GF-D8 (cell line): Measurements from ENCODE around the gene RGS4.

Experiments
- DNase-seq: peaks from one replicate; lab custom pipeline; 2025; lab: John Stamatoyannopoulos, UW

Gene RGS4

GRCh38 chr1:163102590-163102989 lies 33.4 kb downstream of the RGS4 start:
- no peak for DNase-seq

GRCh38 chr1:163104385-163105099 lies 35.4 kb downstream of the RGS4 start:
- DNase-seq, result no peak

DNA sequence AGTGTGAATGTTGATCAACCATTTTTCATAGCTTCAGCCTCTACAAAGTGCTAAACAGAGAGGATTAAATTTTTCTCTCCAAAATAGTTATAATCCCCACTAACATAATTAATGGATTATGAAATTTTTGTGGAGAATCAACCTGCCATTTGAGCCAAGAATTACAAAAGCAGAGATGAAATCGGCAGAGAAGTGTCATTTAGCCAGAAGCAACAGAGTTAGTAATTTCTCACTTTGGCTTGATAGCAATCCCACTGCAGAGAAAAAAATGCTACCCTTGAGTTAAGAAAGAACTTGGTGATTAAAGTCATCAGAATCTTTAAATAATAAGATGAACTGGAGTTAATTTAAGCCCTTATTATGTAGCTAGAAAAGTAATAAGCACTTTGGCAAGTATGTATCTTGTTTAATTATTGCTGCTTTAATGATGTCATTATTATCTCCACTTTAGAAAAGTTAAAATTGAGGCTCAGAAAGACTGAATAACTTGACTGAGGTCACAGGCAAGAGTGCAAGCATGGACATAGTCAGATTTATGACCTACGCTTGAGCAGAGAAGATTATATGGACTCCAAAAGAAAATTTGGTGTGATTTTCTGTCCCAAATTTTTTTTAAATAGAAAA lies 37.3 kb downstream of the RGS4 start:
- DNase-seq, result no peak

- DNase-seq, result no peak
These were observed 38.5 kb downstream of the RGS4 start for GRCh38 chr1:163107655-163108054.

- no peak for DNase-seq
These were observed 46.7 kb downstream of the RGS4 start for GRCh38 chr1:163115887-163116286.

GRCh38 chr1:163119707-163120106 lies 50.5 kb downstream of the RGS4 start:
- no peak for DNase-seq

GRCh38 chr1:163120372-163120771 lies 51.2 kb downstream of the RGS4 start:
- DNase-seq, result no peak

GRCh38 chr1:163124812-163125211 lies 55.7 kb downstream of the RGS4 start:
- DNase-seq, result no peak
